Spleen (tissue), 7 donors: Measurements from ENCODE around the gene NUP210L.

Experiments used
- CTCF ChIP-seq, 11 experiments: fragments of 200-600 bp in 7 of 11; fragments of 450-650 bp in 4 of 11; sonication (generic) in 4 of 11; IDR thresholded peaks in 8 of 11; conservative IDR thresholded peaks in 3 of 11; 1 replicate in 7 of 11; 2 replicates in 4 of 11; pipeline versions ENCODE4 v1.4.0 to v1.8.0; 2016 to 2021; ENCODE audit warnings: antibody characterized with exemption in 11 of 11, inconsistent platforms in 4 of 11, mild to moderate bottlenecking in 1 of 11
- POLR2A ChIP-seq, 3 donors: fragments of 450-650 bp; IDR thresholded peaks; one replicate each; pipeline ENCODE4 v1.5.1; 2017; ENCODE audit warnings: antibody characterized with exemption in 3 of 3, mild to moderate bottlenecking in 1 of 3
- donor health status: DM: no; HTN: no; CAD: no; lungs with moderate emphysema.
- donor health status: DM: no; HTN: no; CAD: no.
- donor health status: DM: no; HTN: no; CAD: no.

GRCh38 chr1:153968408-153968807 is 186.5 kb downstream of the NUP210L start:
- TF ChIP-seq CTCF (IDR thresholded peaks at IDR 0.05 in 8 of 11, conservative IDR thresholded peaks at IDR 0.05 in 3 of 11) (no peak), POLR2A (IDR thresholded peaks at IDR 0.05) (no peak)
